GM12878 (cell line): Measurements from ENCODE around the gene ZNF710. TPM values are rescaled to one million over a fixed set of nuclear protein-coding genes. Genes with fewer than 3 reads are reported as not detected.

ENCODE experiments used
- BCL3 ChIP-seq: IDR thresholded peaks from 2 replicates; pipeline ENCODE4 v1.6.1; 2011; ENCODE audit warnings: borderline replicate concordance, low read depth, mild to moderate bottlenecking, moderate library complexity, low read length; ENCODE audit not compliant: insufficient read depth, poor library complexity, severe bottlenecking
- BHLHE40 ChIP-seq, 2 experiments: fragments of 450-650 bp in 1 of 2; IDR thresholded peaks; 2 replicates each; pipeline ENCODE4 v1.6.1; 2011 to 2017; ENCODE audit warnings: low read depth in 2 of 2, borderline replicate concordance in 1 of 2, improper control_type of control experiment in 1 of 2, low read length in 1 of 2, mild to moderate bottlenecking in 1 of 2
- CREM ChIP-seq: IDR thresholded peaks from 2 replicates; pipeline ENCODE4 v1.6.1; 2014; ENCODE audit warnings: antibody characterized with exemption, low read depth
- EP300 ChIP-seq, 2 experiments: fragments of 150-350 bp in 1 of 2; IDR thresholded peaks; 2 replicates each; pipeline ENCODE4 v1.6.1; 2011 to 2012; ENCODE audit warnings: low read depth in 2 of 2, low read length in 2 of 2, borderline replicate concordance in 1 of 2, improper control_type of control experiment in 1 of 2, inconsistent platforms in 1 of 2; ENCODE audit not compliant: control insufficient read depth in 1 of 2
- HDAC2 ChIP-seq: fragments of 200-600 bp; sonication (generic); IDR thresholded peaks from 2 replicates; pipeline ENCODE4 v1.6.1; 2017
- IRF4 ChIP-seq: IDR thresholded peaks from 2 replicates; pipeline ENCODE4 v1.6.1; 2011; ENCODE audit warnings: low read depth, low read length
- MYB ChIP-seq: fragments of 150-350 bp; IDR thresholded peaks from 2 replicates; pipeline ENCODE4 v1.6.1; 2014; ENCODE audit warnings: mild to moderate bottlenecking, low read depth, low read length, borderline replicate concordance
- NFYB ChIP-seq: IDR thresholded peaks from 2 replicates; pipeline ENCODE4 v1.6.1; 2011; ENCODE audit warnings: low read depth, mild to moderate bottlenecking, low read length, improper control_type of control experiment, moderate library complexity; ENCODE audit not compliant: insufficient read depth
- PAX8 ChIP-seq: fragments of 450-650 bp; IDR thresholded peaks from 2 replicates; pipeline ENCODE4 v1.6.1; 2017; ENCODE audit warnings: mild to moderate bottlenecking, moderate library complexity
- PRDM15 ChIP-seq: fragments of 450-650 bp; formaldehyde crosslinking; IDR thresholded peaks from 2 replicates; pipeline ENCODE4 v1.4.0; 2020; ENCODE audit warnings: mild to moderate bottlenecking, moderate library complexity
- RB1 ChIP-seq: fragments of 450-650 bp; formaldehyde crosslinking; IDR thresholded peaks from 2 replicates; pipeline ENCODE4 v1.6.1; 2017; ENCODE audit warnings: mild to moderate bottlenecking, borderline replicate concordance
- SMARCA5 ChIP-seq: fragments of 450-650 bp; IDR thresholded peaks from 2 replicates; pipeline ENCODE4 v1.6.1; 2017; ENCODE audit warnings: mild to moderate bottlenecking
- SP1 ChIP-seq: IDR thresholded peaks from one replicate; pipeline ENCODE4 v1.6.1; 2011; ENCODE audit warnings: low read depth, low read length
- TAF1 ChIP-seq: IDR thresholded peaks from 2 replicates; pipeline ENCODE4 v1.6.1; 2011; ENCODE audit warnings: mild to moderate bottlenecking, low read depth, low read length, borderline replicate concordance
- YY1 ChIP-seq: IDR thresholded peaks from 2 replicates; pipeline ENCODE4 v1.6.1; 2011; ENCODE audit warnings: low read depth, mild to moderate bottlenecking, low read length
- ZBTB4 ChIP-seq: fragments of 450-650 bp; formaldehyde crosslinking; IDR thresholded peaks from 2 replicates; pipeline ENCODE4 v1.4.0; 2022; ENCODE audit warnings: mild to moderate bottlenecking, moderate library complexity
- ZNF217 ChIP-seq: fragments of 450-650 bp; IDR thresholded peaks from 2 replicates; pipeline ENCODE4 v1.6.1; 2017; ENCODE audit warnings: antibody characterized with exemption, mild to moderate bottlenecking
- ZNF24 ChIP-seq: fragments of 450-650 bp; IDR thresholded peaks from 2 replicates; pipeline ENCODE4 v1.6.1; 2017; ENCODE audit warnings: antibody characterized with exemption, mild to moderate bottlenecking
- polyA plus RNA-seq, 11 experiments: library from polyadenylated mRNA; depleted of rRNA in 4 of 11; unstranded in 6 of 11; stranded (reverse) in 5 of 11; fragments of >200 nt; fragmentation: Nextera tagmentation in 4 of 11; fragmentation: Illumina TruSeq in 1 of 11; extraction: Ambion mirVana in 4 of 11; extraction: Trizol in 1 of 11; gene quantifications; 1 replicate in 1 of 11; 2 replicates in 10 of 11; pipeline versions ENCODE4 v1.2.1 to v1.2.3, GENCODE V29; 2011 to 2016; ENCODE audit warnings: inconsistent platforms in 2 of 11, missing spikeins in 2 of 11, low read depth in 1 of 11
- total RNA-seq, 4 experiments: library from RNA; depleted of rRNA in 3 of 4; stranded (reverse); fragments of >200 nt in 3 of 4; fragmentation: Illumina TruSeq in 1 of 4; extraction: Trizol in 1 of 4; gene quantifications; 2 replicates each; pipeline versions ENCODE4 v1.2.1 to v1.2.3, GENCODE V29; 2013 to 2021

Gene ZNF710
- total and polyA plus RNA-seq, 10 of the 15 experiments (the other 5 are each of a cell fraction or from before 2014, with no cell fraction given): 1.4 to 43.5 (median 9.8) TPM

GRCh38 chr15:90031231-90031791 lies 30.2 kb downstream of the ZNF710 start (continued):
- no peak for TF ChIP-seq BCL3
- no peak for TF ChIP-seq PRDM15 (CRISPR knock-in tag)
- TF ChIP-seq BHLHE40 (IDR thresholded peaks at IDR 0.05; ENCODE audit: borderline replicate concordance in 1 of 2, low read depth in 2 of 2, low read length in 1 of 2): peak; percentile 44 to 61; a peak in 3 of 4 replicates
- TF ChIP-seq PAX8: no peak
- TF ChIP-seq CREM: peak; percentile 63
- TF ChIP-seq NFYB: 0 out of 2 replicates have a peak, but pooled peaks have one; percentile 8
- peak; percentile 60 to 83; a peak in 3 of 4 replicates for TF ChIP-seq EP300 (IDR thresholded peaks at IDR 0.05; ENCODE audit: borderline replicate concordance in 1 of 2, control insufficient read depth in 1 of 2, low read depth in 2 of 2, low read length in 2 of 2)
- no peak for TF ChIP-seq ZNF217
- peak; percentile 51 for TF ChIP-seq SP1
- TF ChIP-seq MYB: no peak
- TF ChIP-seq YY1: 0 out of 2 replicates have a peak, but pooled peaks have one; percentile 18
- no peak for TF ChIP-seq ZBTB4 (CRISPR knock-in tag)
- TF ChIP-seq TAF1: no peak
- peak; percentile 47; the same call in 1 of the 2 replicates for TF ChIP-seq ZNF24
- TF ChIP-seq HDAC2: no peak
- TF ChIP-seq IRF4: 0 out of 2 replicates have a peak, but pooled peaks have one; percentile 9
- no peak for TF ChIP-seq SMARCA5
- no peak for TF ChIP-seq RB1
